HG03439 (cell line): ENCODE results near the gene PRADC1.
"Not testable (repeated sequence)": the region's sequence is repeated elsewhere in the genome, so short reads cannot be mapped to it uniquely, and the experiment has no call there.

Source experiments
- ATAC-seq: cut with Tn5 transposase; IDR thresholded peaks from one replicate; pipeline ENCODE4 v1.9.1; 2021; ENCODE audit warnings: mild to moderate bottlenecking, moderate library complexity; ENCODE audit not compliant: unreplicated experiment

Gene PRADC1

GRCh38 chr2:73233154-73233931 is at the start of gene PRADC1:
Gene PRADC1 (minus strand): TSS chr2:73233239. CDS start chr2:73233160, 79 bp downstream.
- ATAC-seq = peak; percentile 88

- no peak for ATAC-seq
These were observed 48.2 kb upstream of the PRADC1 start for GRCh38 chr2:73281244-73281643.

GRCh38 chr2:73279852-73280251 is 46.8 kb upstream of the PRADC1 start:
- ATAC-seq = no peak

- no peak for ATAC-seq
These were observed 39.2 kb upstream of the PRADC1 start for GRCh38 chr2:73272270-73272669.

- ATAC-seq = no peak
These were observed 36.8 kb upstream of the PRADC1 start for GRCh38 chr2:73269686-73270465.

- ATAC-seq = peak; percentile 70
These were observed 36.0 kb upstream of the PRADC1 start for GRCh38 chr2:73268830-73269685.

- no peak for ATAC-seq
These were observed 35.4 kb upstream of the PRADC1 start for GRCh38 chr2:73268366-73268829.

- no peak for ATAC-seq
These were observed 34.0 kb upstream of the PRADC1 start for GRCh38 chr2:73267008-73267407.

GRCh38 chr2:73266061-73266901 is 33.2 kb upstream of the PRADC1 start:
- no peak for ATAC-seq

- no peak for ATAC-seq
These were observed 32.4 kb upstream of the PRADC1 start for GRCh38 chr2:73265298-73266060.

- ATAC-seq = no peak
These were observed 31.7 kb upstream of the PRADC1 start for GRCh38 chr2:73264783-73265182.

- no peak for ATAC-seq
These were observed 31.2 kb upstream of the PRADC1 start for GRCh38 chr2:73264332-73264606.

GRCh38 chr2:73263540-73264331 is 30.7 kb upstream of the PRADC1 start:
- ATAC-seq = no peak

GRCh38 chr2:73262691-73263429 is 29.8 kb upstream of the PRADC1 start:
- not testable (repeated sequence) for ATAC-seq

GRCh38 chr2:73262108-73262651 is 29.1 kb upstream of the PRADC1 start:
- ATAC-seq = no peak

GRCh38 chr2:73260338-73260984 is 27.4 kb upstream of the PRADC1 start:
- no peak for ATAC-seq

GRCh38 chr2:73259704-73260337 is 26.8 kb upstream of the PRADC1 start:
- no peak for ATAC-seq
